ENCODE measurements around the gene RUBCN.
A peak's percentile ranks its signal among the peaks of the same experiment; 100 is the strongest.
"Not testable (repeated sequence)": the region's sequence is repeated elsewhere in the genome, so short reads cannot be mapped to it uniquely, and the experiment has no call there.

RUBCN gene

DNA sequence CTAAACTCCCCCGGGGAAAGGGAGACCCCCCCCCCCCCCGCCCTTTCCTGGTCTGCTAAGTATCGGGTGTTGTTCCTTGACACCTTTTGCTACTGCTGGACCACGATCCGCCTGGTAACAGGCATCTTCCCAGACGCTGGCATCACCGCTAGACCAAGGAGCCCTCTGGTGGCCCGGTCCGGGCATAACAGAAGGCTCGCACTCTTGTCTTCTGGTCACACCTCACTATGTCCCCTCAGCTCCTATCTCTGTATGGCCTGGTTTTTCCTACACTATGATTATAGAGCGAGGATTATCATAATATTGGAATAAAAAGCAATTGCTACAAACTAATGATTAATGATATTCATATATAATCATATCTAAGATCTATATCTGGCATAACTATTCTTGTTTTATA lies 104.7 kb downstream of the RUBCN start:
- H3K4me3 ChIP-seq (replicated peaks in 1 of 2; ENCODE audit: low read depth in 2 of 2, low read length in 2 of 2): not testable (repeated sequence)
- peak; percentile 37 for TF ChIP-seq CTCF (IDR thresholded peaks at IDR 0.05; ENCODE audit: low read depth, low read length)
- DNase-seq (ENCODE audit: low read depth in 2 of 2): peak in 1 of 2 donors; percentile 6

GRCh38 chr3:197630766-197631165 lies 105.9 kb downstream of the RUBCN start:
- not testable (repeated sequence) for DNase-seq (ENCODE audit: low read depth in 2 of 2); H3K4me3 ChIP-seq (replicated peaks in 1 of 2; ENCODE audit: low read depth in 2 of 2, low read length in 2 of 2)

DNA sequence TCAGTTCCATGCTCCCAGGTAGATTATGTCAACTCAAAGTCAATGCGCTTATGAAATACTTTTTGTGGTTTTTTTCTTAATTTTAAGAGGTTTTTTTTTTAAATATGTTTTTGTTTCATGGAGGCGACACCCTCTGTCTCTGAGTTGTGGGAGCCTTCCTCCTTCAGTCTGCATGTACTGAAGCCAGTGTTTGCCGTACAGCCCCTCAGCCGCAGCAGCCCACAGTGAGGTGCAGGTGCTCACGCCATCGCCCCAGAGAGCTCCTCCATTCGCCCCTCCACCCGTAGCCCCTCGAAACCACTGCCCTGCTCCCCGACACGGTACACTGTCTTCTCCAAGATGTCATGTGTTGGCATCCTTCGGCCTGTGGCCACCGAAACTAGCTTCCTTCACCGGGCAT lies 107.4 kb downstream of the RUBCN start:
- not testable (repeated sequence) for DNase-seq (ENCODE audit: low read depth in 2 of 2)

GRCh38 chr3:197627772-197628523 lies 108.8 kb downstream of the RUBCN start:
- peak overlapping the region; percentile 63 to 64 for H3K4me3 ChIP-seq (replicated peaks in 1 of 2; ENCODE audit: low read depth in 2 of 2, low read length in 2 of 2)

More for the DNA sequence above, 107.4 kb downstream of the RUBCN start:
- not testable (repeated sequence) for H3K4me3 ChIP-seq (replicated peaks in 1 of 2; ENCODE audit: low read depth in 2 of 2, low read length in 2 of 2)

GRCh38 chr3:197627158-197627771 lies 109.4 kb downstream of the RUBCN start:
- peak overlapping the region; percentile 63 to 64 for H3K4me3 ChIP-seq (replicated peaks in 1 of 2; ENCODE audit: low read depth in 2 of 2, low read length in 2 of 2)

More at GRCh38 chr3:197627772-197628523, 108.8 kb downstream of the RUBCN start:
- peak; percentile 67 to 75 for DNase-seq (ENCODE audit: low read depth in 2 of 2)

DNA sequence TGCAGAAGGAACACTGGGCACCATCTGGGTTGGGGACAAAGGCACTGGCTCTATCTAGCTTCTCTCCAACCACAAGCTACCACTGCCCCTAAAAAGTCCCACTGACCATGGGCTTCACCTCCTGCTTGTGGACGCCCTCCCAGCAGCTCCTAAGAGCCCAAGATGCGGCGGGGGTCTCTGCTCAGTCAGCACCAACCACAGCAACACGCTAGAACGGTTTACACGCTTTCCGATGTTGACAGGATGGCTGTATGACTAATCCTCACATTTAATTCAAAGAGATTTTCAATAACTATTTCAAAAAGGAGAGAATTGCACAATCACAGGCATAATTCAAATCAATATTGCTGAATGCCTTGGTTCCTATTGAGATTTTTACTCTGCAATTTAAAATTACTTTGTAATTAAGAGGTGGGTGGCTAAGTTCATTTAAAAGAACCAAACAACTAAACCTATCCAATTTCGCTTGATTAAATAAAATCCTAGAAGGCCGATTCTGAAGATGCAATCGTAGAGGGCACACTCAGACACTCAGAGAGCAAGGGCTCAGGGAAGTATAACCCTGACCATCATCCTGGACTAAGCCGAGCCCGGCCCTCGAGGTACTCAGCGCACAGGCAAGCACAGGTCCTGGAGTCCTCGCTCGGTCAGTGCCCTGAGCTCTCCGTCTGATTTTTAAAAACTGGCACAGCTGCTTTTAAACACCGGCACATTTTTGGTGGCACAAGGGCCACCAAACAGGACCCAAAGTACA lies 110.1 kb downstream of the RUBCN start:
- not testable (repeated sequence) for DNase-seq (ENCODE audit: low read depth in 2 of 2)
- H3K4me3 ChIP-seq (replicated peaks in 1 of 2; ENCODE audit: low read depth in 2 of 2, low read length in 2 of 2): peak overlapping the region; percentile 18 to 39

More at GRCh38 chr3:197627158-197627771, 109.4 kb downstream of the RUBCN start:
- DNase-seq (ENCODE audit: low read depth in 2 of 2): not testable (repeated sequence)

DNA sequence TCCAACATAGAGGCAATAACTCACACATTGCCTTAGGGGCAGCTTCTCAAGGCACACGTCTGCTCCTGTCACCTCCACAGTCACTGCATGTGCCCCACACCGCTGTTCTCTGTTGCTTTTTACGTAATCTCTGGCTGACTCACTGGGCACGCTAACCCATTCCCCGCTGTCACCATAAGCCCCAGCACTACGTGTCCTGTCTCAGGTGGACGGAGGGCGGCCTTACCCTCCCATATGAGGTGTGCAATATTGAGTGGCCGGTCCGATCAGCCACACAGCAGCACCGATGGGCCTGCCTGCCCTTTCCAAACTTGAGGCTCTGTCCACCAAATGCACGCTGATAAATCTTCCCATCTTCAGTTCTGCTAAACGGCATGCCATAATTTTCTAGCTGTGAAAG lies 115.2 kb downstream of the RUBCN start:
- not testable (repeated sequence) for H3K4me3 ChIP-seq (replicated peaks in 1 of 2; ENCODE audit: low read depth in 2 of 2, low read length in 2 of 2); DNase-seq (ENCODE audit: low read depth in 2 of 2)

Measured in cardiac fibroblast (primary cell).